Measurements from ENCODE around the gene PLET1. TPM values are rescaled to one million over a fixed set of nuclear protein-coding genes. Genes with fewer than 3 reads are reported as not detected.

The PLET1 gene
- total RNA-seq, 3 donors from 2014 or later (not counting 1 experiment from before 2014, with no cell fraction given), result not detected

- H3K27me3 ChIP-seq (ENCODE audit: control insufficient read depth, insufficient read depth, low read length), result no peaks in the 10 kb centered on the region
- ATAC-seq (peak; percentile 94 to 98 (median 97)), DNase-seq (peak; percentile 73 to 89)
- no peaks in the 10 kb centered on the region for H3K36me3 ChIP-seq (ENCODE audit: control insufficient read depth, insufficient read depth, low read length)
- Mint-ChIP-seq H3K36me3 (peaks cover 7% of the 10 kb centered on the region), H3K27ac (peak overlapping the region; percentile 28 to 38), H3K4me3 (peak overlapping the region; percentile 73), H3K27me3 (ENCODE audit: low read depth in 2 of 2) (peaks cover 4 to 6% of the 10 kb centered on the region in 2 donors), H3K9me3 (no peaks in the 10 kb centered on the region), H3K4me1 (peaks cover 12 to 13% of the 10 kb centered on the region in 2 donors)
- H3K9me3 ChIP-seq (ENCODE audit: control insufficient read depth, insufficient read depth, low read length), result no peaks in the 10 kb centered on the region
- H3K4me1 ChIP-seq (ENCODE audit: control insufficient read depth, insufficient read depth, low read length), result peaks cover 11% of the 10 kb centered on the region
- WGBS (ENCODE audit: insufficient coverage), result 4% methylated on average over 60 of the region's 60 CpGs
- H3K4me3 ChIP-seq (ENCODE audit: low read length), result peak overlapping the region; percentile 36
- intact Hi-C loops (cut with micrococcal nuclease), result loop anchor here (1.0 kb wide), 1 partner anchor 164 kb away; no protein-coding TSS in a partner anchor
- H3K27ac ChIP-seq (ENCODE audit: low read length), result no peak overlapping the region
- peak; percentile 79 for TF ChIP-seq CTCF (IDR thresholded peaks at IDR 0.05)
These were observed 29.2 kb upstream of the PLET1 start for GRCh38 chr11:112289588-112290492.

DNA sequence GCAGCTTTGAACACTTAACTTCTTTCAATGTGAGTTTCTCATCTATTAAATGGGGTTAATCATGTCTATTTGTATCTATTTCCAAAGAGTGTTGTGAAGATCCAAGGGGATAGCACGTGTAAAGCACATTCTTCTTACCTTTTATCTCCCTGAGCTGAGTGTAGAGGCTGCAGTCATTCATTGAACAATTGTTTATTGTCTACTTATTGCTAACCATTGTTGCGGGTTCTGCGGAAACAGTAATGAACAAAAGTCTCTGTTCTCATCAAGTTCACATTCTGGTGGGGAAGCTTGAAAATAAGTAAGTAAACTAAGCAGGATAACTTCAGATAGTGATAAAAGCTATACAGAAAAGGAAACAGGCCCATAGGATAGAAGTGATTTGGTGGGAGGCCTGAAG is 27.4 kb upstream of the PLET1 start:
- H3K36me3 ChIP-seq (ENCODE audit: control insufficient read depth, insufficient read depth, low read length), result no peaks in the 10 kb centered on the region
- H3K27me3 ChIP-seq (ENCODE audit: control insufficient read depth, insufficient read depth, low read length), result no peaks in the 10 kb centered on the region
- H3K4me3 ChIP-seq (ENCODE audit: low read length), result no peak overlapping the region
- Mint-ChIP-seq H3K4me3 (peak overlapping the region; percentile 49), H3K27me3 (ENCODE audit: low read depth in 2 of 2) (peaks cover 4 to 6% of the 10 kb centered on the region in 2 donors), H3K36me3 (peaks cover 7% of the 10 kb centered on the region), H3K9me3 (no peaks in the 10 kb centered on the region), H3K4me1 (peaks cover 12 to 13% of the 10 kb centered on the region in 2 donors), H3K27ac (no peak overlapping the region)
- intact Hi-C loops (cut with micrococcal nuclease), result no loop called here
- H3K27ac ChIP-seq (ENCODE audit: low read length), result no peak overlapping the region
- TF ChIP-seq CTCF (IDR thresholded peaks at IDR 0.05), result no peak
- H3K9me3 ChIP-seq (ENCODE audit: control insufficient read depth, insufficient read depth, low read length), result no peaks in the 10 kb centered on the region
- peaks cover 11% of the 10 kb centered on the region for H3K4me1 ChIP-seq (ENCODE audit: control insufficient read depth, insufficient read depth, low read length)
- WGBS (ENCODE audit: insufficient coverage), result 100% methylated on average over 2 of the region's 3 CpGs
- no peak for ATAC-seq
- no peak for DNase-seq

GRCh38 chr11:112285841-112286311 is 25.2 kb upstream of the PLET1 start:
- peaks cover 17% of the 10 kb centered on the region for H3K4me1 ChIP-seq (ENCODE audit: control insufficient read depth, insufficient read depth, low read length)
- no peak overlapping the region for H3K27ac ChIP-seq (ENCODE audit: low read length)
- 92% methylated on average over 6 of the region's 6 CpGs for WGBS (ENCODE audit: insufficient coverage)
- no peak overlapping the region for H3K27ac Mint-ChIP-seq
- no peak for ATAC-seq
- no peak overlapping the region for H3K4me3 ChIP-seq (ENCODE audit: low read length)
- no peak for DNase-seq
- TF ChIP-seq CTCF (IDR thresholded peaks at IDR 0.05), result no peak
- intact Hi-C loops (cut with micrococcal nuclease), result no loop called here
- no peak overlapping the region for H3K4me3 Mint-ChIP-seq
- peaks cover 6 to 16% of the 10 kb centered on the region in 2 donors for H3K4me1 Mint-ChIP-seq
- H3K27me3 Mint-ChIP-seq (ENCODE audit: low read depth in 2 of 2), result peaks cover 6 to 7% of the 10 kb centered on the region in 2 donors
- H3K9me3 Mint-ChIP-seq, result no peaks in the 10 kb centered on the region
- no peaks in the 10 kb centered on the region for H3K27me3 ChIP-seq (ENCODE audit: control insufficient read depth, insufficient read depth, low read length)
- no peaks in the 10 kb centered on the region for H3K36me3 Mint-ChIP-seq
- H3K9me3 ChIP-seq (ENCODE audit: control insufficient read depth, insufficient read depth, low read length), result no peaks in the 10 kb centered on the region
- H3K36me3 ChIP-seq (ENCODE audit: control insufficient read depth, insufficient read depth, low read length), result no peaks in the 10 kb centered on the region
